CD4-positive, alpha-beta T cell treated with Interleukin-12 subunit alpha and Interleukin-12 subunit beta, for 1 hour (primary cell): Measurements from ENCODE around the gene XRCC6.
A peak's percentile ranks its signal among the peaks of the same experiment; 100 is the strongest.
"Not testable (repeated sequence)": the region's sequence is repeated elsewhere in the genome, so short reads cannot be mapped to it uniquely, and the experiment has no call there.

Source experiments
- DNase-seq: peaks from one replicate; pipeline ENCODE4 v3.0.0-alpha.2; 2020

XRCC6 gene

GRCh38 chr22:41598891-41599635 is 22.0 kb upstream of the XRCC6 start:
- DNase-seq: no peak

- no peak for DNase-seq
These were observed 20.1 kb upstream of the XRCC6 start for GRCh38 chr22:41600976-41601375.

- peak; percentile 82 for DNase-seq
These were observed 17.2 kb upstream of the XRCC6 start for GRCh38 chr22:41603873-41604332.

GRCh38 chr22:41608386-41608785 is 12.7 kb upstream of the XRCC6 start:
- DNase-seq: no peak

- no peak for DNase-seq
These were observed 8.3 kb upstream of the XRCC6 start for GRCh38 chr22:41612603-41613306.

GRCh38 chr22:41613456-41613855 is 7.6 kb upstream of the XRCC6 start:
- DNase-seq: no peak

- DNase-seq: peak; percentile 48
These were observed 1.0 kb upstream of the XRCC6 start for GRCh38 chr22:41619979-41620588.

GRCh38 chr22:41620589-41621098 is 451 bp upstream of the XRCC6 start, which contains the start of gene DESI1:
DESI1 (minus strand) TSS chr22:41621043; CDS start chr22:41620839, 204 bp downstream.
- DNase-seq: no peak

- no peak for DNase-seq
These were observed 750 bp downstream of the XRCC6 start for GRCh38 chr22:41621911-41622179.

GRCh38 chr22:41625577-41625976 is 4.5 kb downstream of the XRCC6 start:
- DNase-seq: no peak

- not testable (repeated sequence) for DNase-seq
These were observed 10.0 kb downstream of the XRCC6 start for GRCh38 chr22:41631115-41631514.

GRCh38 chr22:41631615-41632014 is 10.5 kb downstream of the XRCC6 start:
- DNase-seq: not testable (repeated sequence)

GRCh38 chr22:41634610-41635009 is 13.5 kb downstream of the XRCC6 start:
- DNase-seq: not testable (repeated sequence)

GRCh38 chr22:41636467-41636866 is 15.4 kb downstream of the XRCC6 start:
- no peak for DNase-seq

GRCh38 chr22:41637623-41638022 is 16.5 kb downstream of the XRCC6 start:
- not testable (repeated sequence) for DNase-seq

GRCh38 chr22:41638124-41638523 is 17.0 kb downstream of the XRCC6 start:
- no peak for DNase-seq

GRCh38 chr22:41638748-41639147 is 17.7 kb downstream of the XRCC6 start:
- DNase-seq: no peak

GRCh38 chr22:41641854-41642253 is 20.8 kb downstream of the XRCC6 start:
- no peak for DNase-seq

GRCh38 chr22:41642331-41643110 is 21.4 kb downstream of the XRCC6 start:
- no peak for DNase-seq

GRCh38 chr22:41647771-41648170 is 26.7 kb downstream of the XRCC6 start:
- no peak for DNase-seq

- no peak for DNase-seq
These were observed 27.3 kb downstream of the XRCC6 start for GRCh38 chr22:41648432-41648831.

GRCh38 chr22:41650229-41650628 is 29.1 kb downstream of the XRCC6 start:
- DNase-seq: no peak

- DNase-seq: no peak
These were observed 29.7 kb downstream of the XRCC6 start for GRCh38 chr22:41650821-41651220.
